Iris pigment epithelial cell (primary cell): ENCODE data around the gene MAPK11.
A peak's percentile ranks its signal among the peaks of the same experiment; 100 is the strongest.

Source experiments
- DNase-seq: peaks from one replicate; pipeline ENCODE4 v3.0.0-alpha.2; 2011; ENCODE audit warnings: low read depth

Gene MAPK11

GRCh38 chr22:50221410-50222300 is 48.5 kb downstream of the MAPK11 start:
- no peak for DNase-seq

GRCh38 chr22:50220603-50221409 is 49.4 kb downstream of the MAPK11 start:
- no peak for DNase-seq

DNA sequence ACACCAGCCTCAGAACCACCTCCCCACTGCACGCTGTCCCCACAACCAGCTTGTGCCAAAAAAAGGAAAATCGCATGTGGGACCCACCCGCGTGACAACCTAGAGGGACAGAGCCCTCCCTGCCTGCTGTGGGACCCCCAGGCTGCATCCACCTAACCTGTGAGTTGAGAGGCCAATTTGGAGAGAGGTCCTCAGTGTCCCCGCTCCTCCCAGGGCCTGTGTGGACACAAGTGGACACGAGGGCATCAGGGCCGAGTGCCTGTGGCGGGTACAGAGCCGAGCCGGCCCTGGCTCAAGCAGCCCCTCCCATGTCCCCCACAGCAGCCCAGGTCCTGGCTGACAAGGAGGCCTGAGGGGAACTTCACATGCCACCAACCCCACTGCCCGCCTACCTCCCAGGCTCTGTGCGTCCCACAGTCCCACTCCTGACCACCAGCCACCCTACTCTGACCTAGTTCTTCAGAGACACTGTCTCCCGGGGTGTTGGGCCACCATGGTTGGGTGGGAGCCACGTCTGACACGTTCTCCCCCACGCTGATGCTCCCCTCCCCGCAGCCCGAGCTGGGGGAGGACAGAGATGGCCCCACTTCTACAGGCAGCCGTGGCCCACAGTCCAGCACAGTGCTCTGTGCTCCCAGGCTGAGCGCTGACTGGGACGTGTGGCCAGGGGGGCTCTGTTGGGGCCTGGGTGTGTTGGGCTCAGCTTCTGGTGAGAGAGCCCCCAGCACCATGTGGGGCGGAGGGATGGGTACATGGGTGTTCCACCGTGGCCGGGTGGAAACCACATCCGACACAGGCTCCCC is 50.2 kb downstream of the MAPK11 start:
- no peak for DNase-seq

DNA sequence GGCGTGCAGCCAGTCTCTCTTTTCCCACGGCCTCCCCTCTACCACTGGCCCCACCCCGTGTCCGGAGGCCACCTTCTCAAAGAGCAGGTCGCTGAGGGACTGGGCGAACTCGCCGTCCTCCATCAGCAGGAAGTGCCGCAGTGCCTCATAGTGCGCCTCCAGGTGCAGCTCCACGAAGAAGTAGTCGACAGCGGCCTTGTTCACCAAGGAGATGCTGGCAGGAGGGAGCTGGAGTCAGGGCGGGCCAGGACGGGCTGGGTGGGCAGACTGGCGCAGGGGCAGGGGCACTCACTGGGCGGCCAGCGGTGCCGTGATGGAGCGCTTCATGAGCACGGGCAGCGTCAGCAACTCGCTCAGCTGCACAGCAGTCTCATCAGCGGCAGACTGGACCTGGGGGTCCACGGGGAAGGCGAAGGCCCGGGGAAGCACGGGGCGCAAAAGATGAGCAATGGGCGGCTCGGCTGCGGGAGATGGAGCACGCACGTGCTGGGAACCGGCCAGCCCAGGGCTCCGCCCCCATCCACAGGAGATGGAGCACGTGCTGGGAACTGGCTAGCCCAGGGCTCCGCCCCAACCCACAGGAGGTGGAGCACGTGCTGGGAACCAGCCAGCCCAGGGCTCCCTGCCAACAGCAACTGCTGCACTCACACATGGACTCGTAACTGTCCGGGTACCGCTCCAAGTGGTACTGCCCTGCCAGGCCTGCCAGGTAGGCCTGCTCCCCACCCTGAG is 51.0 kb downstream of the MAPK11 start:
- DNase-seq: peak; percentile 80

- no peak for DNase-seq
Measured at GRCh38 chr22:50218153-50218995, 51.8 kb downstream of the MAPK11 start.

DNA sequence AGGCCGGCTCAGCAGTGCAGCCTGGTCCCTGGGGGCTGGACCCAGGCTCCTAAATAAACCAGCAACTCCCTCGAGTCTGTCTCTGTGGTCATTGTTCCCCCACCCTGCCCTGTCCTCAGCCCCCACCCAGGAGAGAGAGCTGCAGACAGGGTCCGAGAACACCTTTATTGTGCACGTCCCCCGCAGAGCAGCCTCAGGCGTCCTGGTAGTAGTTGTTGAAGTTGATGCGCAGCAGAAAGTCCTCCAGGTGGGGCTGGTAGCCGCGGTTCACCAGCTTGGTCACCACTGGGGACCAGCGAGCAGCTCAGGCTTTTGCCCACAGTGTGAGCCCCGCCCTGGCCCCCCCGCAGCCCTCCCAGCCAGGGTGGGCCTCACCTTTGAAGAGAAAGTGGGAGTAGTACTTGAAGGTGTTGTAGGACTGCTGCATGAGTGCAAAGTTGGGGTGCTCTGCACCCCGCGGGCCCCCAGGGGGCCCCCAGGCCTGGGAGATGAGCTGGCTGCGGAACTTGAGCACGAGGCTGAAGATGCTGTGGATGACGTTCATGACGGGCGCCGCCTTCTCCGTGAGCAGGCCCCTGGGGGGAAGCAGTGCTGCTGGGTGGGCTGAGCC is 52.5 kb downstream of the MAPK11 start:
- DNase-seq: no peak

- no peak for DNase-seq
Measured at GRCh38 chr22:50216684-50217520, 53.3 kb downstream of the MAPK11 start.

DNA sequence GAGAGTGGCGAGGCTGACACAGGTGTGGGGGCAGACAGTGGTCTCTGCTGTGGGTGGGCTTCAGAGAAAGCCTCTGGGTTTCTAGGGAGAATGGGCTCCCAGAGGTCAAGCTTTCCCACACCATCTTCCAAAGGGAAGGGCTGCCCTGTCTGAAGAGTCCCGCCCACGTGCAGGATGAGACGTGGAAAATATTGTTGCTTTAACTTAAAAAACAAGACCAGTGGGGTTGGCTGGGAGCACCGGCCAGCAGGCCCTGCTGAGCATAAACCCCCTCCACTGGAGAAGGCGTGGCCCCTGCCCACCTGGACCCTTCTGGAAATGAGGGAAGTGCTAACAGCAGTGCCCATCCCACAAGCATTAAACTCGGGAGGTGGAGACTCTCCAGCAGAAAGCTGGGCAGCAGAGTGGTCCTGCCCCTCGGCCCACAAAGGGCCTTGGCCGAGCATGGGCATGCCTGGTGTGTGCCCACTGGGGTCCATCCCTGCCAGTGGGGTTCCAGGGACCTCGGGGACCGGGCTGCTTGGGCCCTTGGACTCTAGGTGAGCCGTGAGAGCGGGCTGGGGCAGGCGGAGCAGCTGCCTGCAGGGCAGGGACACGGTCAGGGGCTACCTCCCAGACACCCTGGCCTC is 54.0 kb downstream of the MAPK11 start:
- no peak for DNase-seq

DNA sequence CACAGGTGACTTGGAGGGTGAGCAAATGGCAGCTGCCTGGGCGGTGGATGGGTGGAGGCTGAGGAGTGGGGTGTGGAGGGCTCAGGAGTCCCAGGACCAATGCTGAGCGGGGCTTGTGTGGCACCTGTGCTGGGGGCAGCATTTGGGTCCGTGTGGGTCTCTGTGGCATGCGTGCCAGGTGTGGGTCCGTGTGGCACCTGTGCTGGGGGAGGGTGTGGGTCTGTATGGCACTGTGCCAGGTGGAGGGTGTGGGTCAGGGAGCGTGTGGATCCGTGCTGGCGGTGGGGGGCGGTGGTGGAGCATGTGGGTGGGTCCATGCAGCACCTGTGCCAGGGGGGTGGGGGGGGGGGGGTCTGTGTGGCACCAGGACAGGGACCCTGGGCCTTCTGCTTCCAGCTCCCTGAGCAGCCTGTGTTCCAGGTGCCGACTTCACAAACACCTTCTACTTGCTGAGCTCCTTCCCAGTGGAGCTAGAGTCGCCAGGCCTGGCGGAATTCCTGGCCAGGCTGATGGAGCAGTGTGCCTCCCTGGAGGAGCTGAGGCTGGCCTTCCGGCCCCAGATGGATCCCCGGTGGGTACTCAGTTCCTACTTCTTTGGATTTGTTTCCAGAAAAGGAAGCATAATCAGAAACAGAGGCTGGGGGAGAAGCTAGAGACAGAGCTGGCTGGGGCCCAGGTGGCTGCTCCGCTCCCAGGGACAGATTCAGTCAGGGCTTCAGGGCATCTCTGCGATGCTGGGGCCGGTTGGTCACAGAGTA is 54.7 kb downstream of the MAPK11 start:
- DNase-seq: no peak
